Measurements from ENCODE around the gene MLH3. TPM values are rescaled to one million over a fixed set of nuclear protein-coding genes. Genes with fewer than 3 reads are reported as not detected.
A peak's percentile ranks its signal among the peaks of the same experiment; 100 is the strongest.

Gene MLH3
- total and polyA plus RNA-seq, 2 donors (not counting 3 experiments of a cell fraction or from before 2014, with no cell fraction given), result 4.8 to 16.5 TPM

DNA sequence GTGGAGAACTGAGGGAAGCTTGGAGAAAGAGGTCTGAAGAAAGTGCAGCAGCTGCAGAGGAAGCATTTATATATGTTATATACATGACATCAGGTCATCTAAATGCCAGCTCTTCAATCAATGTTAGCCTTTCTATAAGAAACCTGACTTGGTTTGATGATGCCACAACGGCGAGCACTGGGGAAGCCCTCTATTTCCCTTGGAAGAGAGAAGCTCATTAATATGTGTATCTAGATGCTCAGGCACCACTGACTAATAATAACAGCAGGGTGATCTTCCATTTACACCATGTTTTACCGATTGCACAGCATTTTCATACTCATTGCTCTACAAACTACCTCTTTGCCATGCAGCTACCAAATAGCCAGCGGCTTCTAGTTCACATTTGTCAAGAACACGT is 11.7 kb upstream of the MLH3 start:
- Histone ChIP-seq H3K4me3 (replicated peaks in 1 of 3; ENCODE audit: insufficient read depth in 1 of 3, low read depth in 1 of 3, low read length in 3 of 3) (peak overlapping the region; percentile 63 to 79 (median 75)), H3K79me2 (ENCODE audit: control insufficient read depth, insufficient read depth, low read length) (peaks cover 27% of the 10 kb centered on the region), H3K36me3 (ENCODE audit: control insufficient read depth in 2 of 2, extremely low read depth in 1 of 2, insufficient read depth in 2 of 2, low read length in 2 of 2) (no peaks in the 10 kb centered on the region), H2AFZ (ENCODE audit: low read depth, low read length) (no peak overlapping the region), H3K9me3 (replicated peaks; ENCODE audit: control insufficient read depth, insufficient read depth, low read length) (no peaks in the 10 kb centered on the region), H3K4me1 (ENCODE audit: control insufficient read depth, extremely low read depth, insufficient read depth, low read length) (peaks cover 27% of the 10 kb centered on the region), H3K4me2 (ENCODE audit: insufficient read depth, low read length) (peak overlapping the region; percentile 85), H4K20me1 (replicated peaks; ENCODE audit: control insufficient read depth, extremely low read depth, insufficient read depth, low read length) (no peaks in the 10 kb centered on the region), H3K9ac (replicated peaks; ENCODE audit: extremely low read depth, insufficient read depth, low read length) (peak overlapping the region; percentile 88), H3K9me1 (replicated peaks; ENCODE audit: control insufficient read depth, extremely low read depth, insufficient read depth, low read length) (no peaks in the 10 kb centered on the region), H3K27me3 (ENCODE audit: control insufficient read depth in 2 of 2, insufficient read depth in 2 of 2, low read length in 2 of 2) (no peaks in the 10 kb centered on the region), H3K27ac (ENCODE audit: insufficient read depth, low read depth, low read length) (no peak overlapping the region)
- intact Hi-C loops (cut with micrococcal nuclease) (no loop called here), dilution Hi-C loops (cut with MboI; ENCODE audit: extremely low pct_ligation_motif_present, low sequenced_read_pairs) (no loop called here)
- DNase-seq (ENCODE audit: low read depth, low spot score), result no peak
- FAIRE-seq, result no peak
- TF ChIP-seq POLR2A (IDR thresholded peaks at IDR 0.05; ENCODE audit: low read depth, low read length) (no peak), EZH2 (IDR thresholded peaks at IDR 0.05; ENCODE audit: borderline replicate concordance, low read depth, low read length, severe bottlenecking) (no peak), GATA2 (IDR thresholded peaks at IDR 0.05; ENCODE audit: insufficient read depth, insufficient read length, low read depth, low read length) (no peak), JUN (IDR thresholded peaks at IDR 0.05; ENCODE audit: borderline replicate concordance, insufficient read depth, insufficient read length, low read depth) (no peak), FOS (IDR thresholded peaks at IDR 0.05; ENCODE audit: borderline replicate concordance, insufficient read depth, low read length) (no peak), POLR2AphosphoS5 (IDR thresholded peaks at IDR 0.05; ENCODE audit: insufficient read depth, low read depth, low read length) (no peak)
- TF ChIP-seq, protein P1, sequence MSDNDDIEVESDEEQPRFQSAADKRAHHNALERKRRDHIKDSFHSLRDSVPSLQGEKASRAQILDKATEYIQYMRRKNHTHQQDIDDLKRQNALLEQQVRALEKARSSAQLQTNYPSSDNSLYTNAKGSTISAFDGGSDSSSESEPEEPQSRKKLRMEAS (IDR thresholded peaks at IDR 0.05; ENCODE audit: insufficient read depth, insufficient read length), result no peak
- TF ChIP-seq, protein P2, sequence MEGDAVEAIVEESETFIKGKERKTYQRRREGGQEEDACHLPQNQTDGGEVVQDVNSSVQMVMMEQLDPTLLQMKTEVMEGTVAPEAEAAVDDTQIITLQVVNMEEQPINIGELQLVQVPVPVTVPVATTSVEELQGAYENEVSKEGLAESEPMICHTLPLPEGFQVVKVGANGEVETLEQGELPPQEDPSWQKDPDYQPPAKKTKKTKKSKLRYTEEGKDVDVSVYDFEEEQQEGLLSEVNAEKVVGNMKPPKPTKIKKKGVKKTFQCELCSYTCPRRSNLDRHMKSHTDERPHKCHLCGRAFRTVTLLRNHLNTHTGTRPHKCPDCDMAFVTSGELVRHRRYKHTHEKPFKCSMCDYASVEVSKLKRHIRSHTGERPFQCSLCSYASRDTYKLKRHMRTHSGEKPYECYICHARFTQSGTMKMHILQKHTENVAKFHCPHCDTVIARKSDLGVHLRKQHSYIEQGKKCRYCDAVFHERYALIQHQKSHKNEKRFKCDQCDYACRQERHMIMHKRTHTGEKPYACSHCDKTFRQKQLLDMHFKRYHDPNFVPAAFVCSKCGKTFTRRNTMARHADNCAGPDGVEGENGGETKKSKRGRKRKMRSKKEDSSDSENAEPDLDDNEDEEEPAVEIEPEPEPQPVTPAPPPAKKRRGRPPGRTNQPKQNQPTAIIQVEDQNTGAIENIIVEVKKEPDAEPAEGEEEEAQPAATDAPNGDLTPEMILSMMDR (IDR thresholded peaks at IDR 0.05; ENCODE audit: extremely low read depth in 1 of 2, insufficient read depth in 1 of 2, low read depth in 1 of 2, low read length in 2 of 2), result no peak
- BruUV-seq (replicated peaks), result no TSS peak
- POLR2A ChIA-PET, result interaction anchor here (1.6 kb wide), 1 partner anchor 108 kb away, joined by 6 read pairs; the partner anchor contains the start of gene PGF
- CTCF ChIA-PET, result interaction anchor here (0.7 to 2.3 kb wide), 11 partner anchors 10 to 202 kb away, joined by 3 to 13 read pairs (median 3); partner anchors contain the start of gene MLH3

All from endothelial cell of umbilical vein (primary cell).